Mesenchymal stem cell (in vitro differentiated cells and primary cell): ENCODE results near the gene SKI.
"Not testable (repeated sequence)": the region's sequence is repeated elsewhere in the genome, so short reads cannot be mapped to it uniquely, and the experiment has no call there.

Source experiments
- DNase-seq: peaks from one replicate; pipeline ENCODE4 v3.0.0-alpha.2; 2013
- H2AFZ ChIP-seq: one replicate; pipeline ENCODE4 v1.6.1; 2013; ENCODE audit warnings: low read depth, mild to moderate bottlenecking, control low read depth, inconsistent platforms, low read length, moderate library complexity
- H2AK5ac ChIP-seq: 2 replicates; pipeline ENCODE4 v1.6.1; 2013; ENCODE audit warnings: low read length, moderate library complexity, mild to moderate bottlenecking, inconsistent platforms; ENCODE audit not compliant: severe bottlenecking
- H2BK120ac ChIP-seq: one replicate; pipeline ENCODE4 v1.6.1; 2013; ENCODE audit warnings: low read depth, mild to moderate bottlenecking, inconsistent platforms, low read length, moderate library complexity
- H2BK12ac ChIP-seq, 2 experiments: one replicate each; pipeline ENCODE4 v1.6.1; 2013; ENCODE audit warnings: inconsistent platforms in 2 of 2, low read length in 2 of 2, mild to moderate bottlenecking in 2 of 2, moderate library complexity in 2 of 2, control low read depth in 1 of 2
- H2BK15ac ChIP-seq: one replicate; pipeline ENCODE4 v1.6.1; 2013; ENCODE audit warnings: mild to moderate bottlenecking, low read depth, inconsistent platforms; ENCODE audit not compliant: poor library complexity, severe bottlenecking
- H2BK5ac ChIP-seq: 2 replicates; pipeline ENCODE4 v1.6.1; 2013; ENCODE audit warnings: low read depth, mild to moderate bottlenecking, low read length, control low read depth, inconsistent platforms; ENCODE audit not compliant: poor library complexity, severe bottlenecking
- H3K14ac ChIP-seq, 2 experiments: one replicate each; pipeline ENCODE4 v1.6.1; 2013; ENCODE audit warnings: inconsistent platforms in 2 of 2, low read length in 2 of 2, control low read depth in 1 of 2, mild to moderate bottlenecking in 1 of 2, moderate library complexity in 1 of 2
- H3K18ac ChIP-seq, 2 experiments: one replicate each; pipeline ENCODE4 v1.6.1; 2013; ENCODE audit warnings: inconsistent platforms in 2 of 2, low read length in 2 of 2, control low read depth in 1 of 2, low read depth in 1 of 2, mild to moderate bottlenecking in 1 of 2
- H3K23ac ChIP-seq, 2 experiments: one replicate each; pipeline ENCODE4 v1.6.1; 2013; ENCODE audit warnings: inconsistent platforms in 2 of 2, low read length in 2 of 2, mild to moderate bottlenecking in 2 of 2, moderate library complexity in 2 of 2, control low read depth in 1 of 2
- H3K27ac ChIP-seq: 2 replicates; pipeline ENCODE4 v1.5.1; 2013; ENCODE audit warnings: mild to moderate bottlenecking, moderate library complexity, low read length, control low read depth, inconsistent platforms; ENCODE audit not compliant: poor library complexity, severe bottlenecking
- H3K27me3 ChIP-seq, 2 experiments: 2 replicates each; pipeline versions ENCODE4 v1.6.1 to v1.7.0; 2013; ENCODE audit warnings: low read length in 2 of 2, mild to moderate bottlenecking in 2 of 2, moderate library complexity in 2 of 2, control low read depth in 1 of 2, inconsistent platforms in 1 of 2; ENCODE audit not compliant: control insufficient read depth in 1 of 2, insufficient read depth in 1 of 2
- H3K36me3 ChIP-seq, 2 experiments: 2 replicates each; pipeline versions ENCODE4 v1.6.1 to v1.7.0; 2013; ENCODE audit warnings: low read length in 2 of 2, control low read depth in 1 of 2, inconsistent platforms in 1 of 2, low read depth in 1 of 2, mild to moderate bottlenecking in 1 of 2; ENCODE audit not compliant: insufficient read depth in 2 of 2, control insufficient read depth in 1 of 2
- H3K4ac ChIP-seq, 2 experiments: one replicate each; pipeline ENCODE4 v1.6.1; 2013; ENCODE audit warnings: inconsistent platforms in 2 of 2, low read length in 2 of 2, mild to moderate bottlenecking in 2 of 2, moderate library complexity in 2 of 2, control low read depth in 1 of 2, low read depth in 1 of 2
- H3K4me1 ChIP-seq: 2 replicates; pipeline ENCODE4 v1.6.1; 2013; ENCODE audit warnings: low read depth, low read length, control low read depth; ENCODE audit not compliant: control insufficient read depth, insufficient read depth
- H3K4me2 ChIP-seq: 2 replicates; pipeline ENCODE4 v1.6.1; 2013; ENCODE audit warnings: low read length, mild to moderate bottlenecking, inconsistent platforms; ENCODE audit not compliant: poor library complexity, severe bottlenecking
- H3K4me3 ChIP-seq, 2 experiments: 2 replicates each; pipeline versions ENCODE4 v1.5.1 to v1.7.0; 2013; ENCODE audit warnings: low read length in 2 of 2, mild to moderate bottlenecking in 2 of 2, control low read depth in 1 of 2, low read depth in 1 of 2; ENCODE audit not compliant: insufficient read depth in 1 of 2
- H3K79me1 ChIP-seq: replicated peaks from 2 replicates; pipeline ENCODE4 v1.6.1; 2013; ENCODE audit warnings: mild to moderate bottlenecking, control low read depth, low read length, inconsistent platforms; ENCODE audit not compliant: poor library complexity, severe bottlenecking
- H3K9ac ChIP-seq: 2 replicates; pipeline ENCODE4 v1.7.0; 2013; ENCODE audit warnings: mild to moderate bottlenecking, low read length, moderate library complexity
- H3K9me3 ChIP-seq: 2 replicates; pipeline ENCODE4 v1.7.0; 2013; ENCODE audit warnings: mild to moderate bottlenecking, low read length; ENCODE audit not compliant: control insufficient read depth
- H4K8ac ChIP-seq: one replicate; pipeline ENCODE4 v1.6.1; 2013; ENCODE audit warnings: inconsistent platforms, mild to moderate bottlenecking, low read length, moderate library complexity
- H4K91ac ChIP-seq: one replicate; pipeline ENCODE4 v1.6.1; 2013; ENCODE audit warnings: mild to moderate bottlenecking, low read length, inconsistent platforms
- WGBS: methylation state at CpG from one replicate; pipeline ENCODE4 v1.1.7; 2013; ENCODE audit warnings: mixed read lengths; 5-methylcytosine and 5-hydroxymethylcytosine counted together

The SKI gene

DNA sequence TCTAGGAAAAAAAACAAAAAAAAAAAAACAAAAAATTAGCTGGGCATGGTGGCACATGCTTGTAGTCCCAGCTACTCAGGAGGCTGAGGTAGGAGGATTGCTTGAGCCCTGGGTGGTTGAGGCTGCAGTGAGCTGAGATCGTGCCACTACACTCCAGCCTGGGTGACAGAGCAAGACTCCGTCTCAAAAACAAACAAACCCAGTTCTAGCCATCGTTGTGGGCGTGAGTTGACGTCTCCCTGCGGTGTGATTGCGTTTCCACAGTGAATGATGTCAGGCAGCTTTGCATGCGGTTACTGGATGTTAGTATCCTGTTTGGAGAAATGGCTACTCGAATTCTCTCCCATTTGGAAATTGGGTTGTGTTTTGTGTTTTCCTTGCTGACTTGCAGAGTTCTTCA, 68.1 kb downstream of the SKI start:
- not testable (repeated sequence) for H2BK5ac ChIP-seq, H3K4me2 ChIP-seq, H3K27me3 ChIP-seq, H2AFZ ChIP-seq, H3K14ac ChIP-seq, H2AK5ac ChIP-seq, H3K4me3 ChIP-seq, H3K23ac ChIP-seq, H3K18ac ChIP-seq, H3K27ac ChIP-seq, H3K79me1 ChIP-seq, H2BK15ac ChIP-seq, H3K4ac ChIP-seq, H2BK120ac ChIP-seq, H4K8ac ChIP-seq, H2BK12ac ChIP-seq, H3K9me3 ChIP-seq, H4K91ac ChIP-seq, DNase-seq, H3K9ac ChIP-seq
- Histone ChIP-seq H3K36me3 (peaks cover 0 to 49% of the 10 kb centered on the region in 2 experiments), H3K4me1 (peaks cover 55% of the 10 kb centered on the region)
- WGBS: 90% methylated on average over 9 of the region's 9 CpGs

DNA sequence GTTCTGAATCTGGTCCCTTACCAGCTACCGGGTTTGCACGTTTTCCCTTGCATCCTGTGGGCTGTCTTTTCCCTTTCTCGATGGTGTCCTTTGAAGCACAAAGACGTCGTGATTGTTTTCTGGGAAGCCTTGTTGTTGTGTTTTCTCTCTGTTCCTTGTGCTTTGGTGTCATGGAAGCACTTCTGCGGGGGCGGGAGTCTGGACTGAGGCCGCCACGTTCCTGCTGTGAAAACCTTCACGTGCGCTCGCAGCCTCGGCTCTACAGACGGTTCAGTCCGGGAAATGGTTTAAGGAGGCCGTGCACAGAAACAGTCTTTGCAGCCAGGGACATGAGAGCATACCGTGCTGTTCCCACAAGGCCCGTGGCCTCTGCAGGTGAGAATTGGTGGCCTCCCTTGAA, 68.5 kb downstream of the SKI start:
- Histone ChIP-seq H2AFZ (no peak overlapping the region), H3K36me3 (peaks cover 0 to 52% of the 10 kb centered on the region in 2 experiments), H4K8ac (no peak overlapping the region), H3K27ac (no peak overlapping the region), H2BK15ac (no peak overlapping the region), H3K4me3 (no peak overlapping the region), H3K23ac (no peak overlapping the region), H3K9ac (no peak overlapping the region), H2BK5ac (no peak overlapping the region), H3K9me3 (no peaks in the 10 kb centered on the region), H3K18ac (no peak overlapping the region), H2BK120ac (no peak overlapping the region), H3K79me1 (no peaks in the 10 kb centered on the region), H3K4me2 (no peak overlapping the region), H3K4me1 (peaks cover 52% of the 10 kb centered on the region), H2AK5ac (no peak overlapping the region), H2BK12ac (no peak overlapping the region), H3K27me3 (no peaks in the 10 kb centered on the region), H3K14ac (no peak overlapping the region), H3K4ac (no peak overlapping the region), H4K91ac (no peak overlapping the region)
- DNase-seq: no peak
- 95% methylated on average over 18 of the region's 18 CpGs for WGBS

DNA sequence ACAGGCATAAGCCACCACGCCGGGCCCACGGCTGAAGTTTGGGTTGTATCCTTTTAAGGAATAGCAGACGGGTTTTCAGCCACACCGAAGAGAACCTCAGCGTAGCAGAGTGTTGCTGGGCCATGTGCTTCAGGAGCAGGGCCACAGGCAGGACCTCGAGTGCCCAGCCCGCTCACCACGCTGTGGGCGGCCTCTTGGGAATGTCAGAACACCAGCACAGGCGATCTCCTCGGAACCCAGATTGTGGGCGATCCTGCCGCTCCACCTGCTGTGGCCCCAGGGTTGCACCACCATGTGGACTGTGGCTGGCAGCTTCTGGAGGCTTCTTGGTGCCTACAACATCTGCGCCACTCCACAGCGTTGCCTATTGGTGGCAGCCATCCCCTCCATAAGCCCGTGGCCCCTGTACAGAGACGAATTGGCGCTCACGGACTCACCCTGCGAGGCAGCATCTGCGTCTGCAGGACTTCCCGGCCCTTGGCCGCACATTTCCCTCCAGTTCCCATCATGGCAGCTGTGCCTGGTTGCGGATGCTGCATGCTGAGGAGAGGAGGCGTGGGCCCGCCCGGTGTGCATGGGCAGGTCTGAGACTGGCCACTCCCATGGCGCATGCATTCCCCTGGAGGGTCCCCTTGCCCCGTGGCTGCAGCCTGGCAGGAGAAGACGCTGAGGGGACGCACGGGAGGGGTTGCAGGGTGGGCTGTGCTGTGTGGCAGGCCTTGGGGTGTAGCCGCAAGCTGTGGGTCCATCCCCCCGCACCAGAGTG, 69.3 kb downstream of the SKI start:
- peaks cover 50% of the 10 kb centered on the region for H3K4me1 ChIP-seq
- no peak overlapping the region for H2BK12ac ChIP-seq
- H3K4ac ChIP-seq: no peak overlapping the region
- no peaks in the 10 kb centered on the region for H3K79me1 ChIP-seq
- no peaks in the 10 kb centered on the region for H3K27me3 ChIP-seq
- H2AFZ ChIP-seq: no peak overlapping the region
- no peak overlapping the region for H3K4me2 ChIP-seq
- no peaks in the 10 kb centered on the region for H3K9me3 ChIP-seq
- H3K4me3 ChIP-seq: no peak overlapping the region
- no peak overlapping the region for H2BK120ac ChIP-seq
- H2BK5ac ChIP-seq: no peak overlapping the region
- no peak overlapping the region for H4K91ac ChIP-seq
- H2AK5ac ChIP-seq: no peak overlapping the region
- WGBS: 97% methylated on average over 35 of the region's 35 CpGs
- no peak overlapping the region for H4K8ac ChIP-seq
- H3K14ac ChIP-seq: no peak overlapping the region
- H3K23ac ChIP-seq: no peak overlapping the region
- no peak overlapping the region for H3K27ac ChIP-seq
- no peak overlapping the region for H3K9ac ChIP-seq
- H3K18ac ChIP-seq: no peak overlapping the region
- H2BK15ac ChIP-seq: no peak overlapping the region
- DNase-seq: no peak
- peaks cover 0 to 55% of the 10 kb centered on the region in 2 experiments for H3K36me3 ChIP-seq

DNA sequence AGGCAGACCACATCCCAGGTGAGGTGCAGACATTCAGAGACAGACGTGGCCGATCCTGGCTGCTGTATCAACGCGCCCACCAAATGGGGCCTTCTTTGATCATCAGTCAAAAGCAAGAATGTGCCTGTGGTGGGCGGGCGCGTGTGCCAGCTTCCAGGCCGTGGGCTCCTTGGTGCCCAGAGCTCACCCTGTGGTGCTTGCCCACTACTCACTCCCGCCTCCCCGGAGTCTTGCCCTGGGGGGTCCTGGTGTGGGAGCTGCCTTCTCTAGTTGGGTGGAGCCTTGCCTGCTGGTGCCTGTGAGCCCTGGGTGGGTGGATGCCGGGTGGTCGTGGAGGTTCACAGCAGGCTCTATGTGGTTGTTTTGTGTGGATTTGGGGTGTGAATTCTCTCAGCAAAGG, 70.6 kb downstream of the SKI start:
- Histone ChIP-seq H3K4me3 (no peak overlapping the region), H3K4me1 (peaks cover 40% of the 10 kb centered on the region), H3K79me1 (peaks cover under 1% of the 10 kb centered on the region), H3K27ac (no peak overlapping the region), H2BK5ac (no peak overlapping the region), H3K9ac (no peak overlapping the region), H3K27me3 (no peaks in the 10 kb centered on the region), H2AK5ac (no peak overlapping the region), H2AFZ (no peak overlapping the region), H2BK12ac (no peak overlapping the region), H3K9me3 (no peaks in the 10 kb centered on the region), H3K4me2 (no peak overlapping the region), H2BK15ac (no peak overlapping the region), H4K91ac (no peak overlapping the region), H4K8ac (peak overlapping the region; percentile 19), H3K4ac (no peak overlapping the region), H3K14ac (no peak overlapping the region), H2BK120ac (no peak overlapping the region), H3K36me3 (peaks cover 7 to 61% of the 10 kb centered on the region in 2 experiments), H3K23ac (no peak overlapping the region), H3K18ac (peak overlapping the region in 1 of 2 experiments; percentile 14)
- WGBS: 93% methylated on average over 12 of the region's 12 CpGs
- DNase-seq: no peak
